ENCODE measurements around the gene ECPAS. TPM values are rescaled to one million over a fixed set of nuclear protein-coding genes. Genes with fewer than 3 reads are reported as not detected.
"Not testable (repeated sequence)": the region's sequence is repeated elsewhere in the genome, so short reads cannot be mapped to it uniquely, and the experiment has no call there.

The ECPAS gene
- total RNA-seq, 1 experiment from 2014 or later: 71.1 TPM

GRCh38 chr9:111501005-111501562, 16.9 kb upstream of the ECPAS start:
- Histone ChIP-seq H3K27me3 (ENCODE audit: insufficient read depth, low read length) (no peaks in the 10 kb centered on the region), H3K4me2 (ENCODE audit: low read length) (no peak overlapping the region), H3K27ac (ENCODE audit: low read depth, low read length) (no peak overlapping the region), H4K20me1 (ENCODE audit: insufficient read depth) (no peaks in the 10 kb centered on the region), H3K9me3 (ENCODE audit: control insufficient read depth in 1 of 2, insufficient read depth in 1 of 2, low read depth in 1 of 2, low read length in 2 of 2) (no peaks in the 10 kb centered on the region), H3K9ac (ENCODE audit: low read length) (no peak overlapping the region), H3K9me2 (ENCODE audit: insufficient read depth) (no peaks in the 10 kb centered on the region), H2AFZ (ENCODE audit: low read depth, low read length, poor library complexity, severe bottlenecking) (no peak overlapping the region), H3K4me3 (replicated peaks in 1 of 2; ENCODE audit: low read depth in 1 of 2, low read length in 2 of 2) (no peak overlapping the region), H3K79me2 (ENCODE audit: insufficient read depth, low read length) (no peaks in the 10 kb centered on the region), H3K36me3 (ENCODE audit: control insufficient read depth in 1 of 2, insufficient read depth in 2 of 2, low read length in 2 of 2) (no peaks in the 10 kb centered on the region), H3K4me1 (ENCODE audit: control insufficient read depth in 1 of 2, insufficient read depth in 2 of 2, low read length in 2 of 2) (peaks cover 0 to 3% of the 10 kb centered on the region in 2 experiments; a peak in 1 of 4 replicates)
- ChIA-PET CTCF (no interaction called here), RAD21 (ENCODE audit: low non-redundant PET in 1 of 2, low total read pairs in 2 of 2, uncharacterized antibody in 2 of 2, unreplicated experiment in 2 of 2) (no interaction called here), POLR2A (no interaction called here)
- TF ChIP-seq POLR2AphosphoS5 (IDR thresholded peaks at IDR 0.05; ENCODE audit: low read depth, low read length): no peak
- TF ChIP-seq FOSL1 (IDR thresholded peaks at IDR 0.05; ENCODE audit: low read depth): no peak
- TF ChIP-seq YY1 (IDR thresholded peaks at IDR 0.05; ENCODE audit: extremely low read depth, insufficient replicate concordance, low read depth, low read length): no peak
- TF ChIP-seq ATF3 (IDR thresholded peaks at IDR 0.05): no peak
- TF ChIP-seq SIN3A (IDR thresholded peaks at IDR 0.05; ENCODE audit: low read depth): no peak
- TF ChIP-seq EZH2phosphoT487 (IDR thresholded peaks at IDR 0.05; ENCODE audit: borderline replicate concordance): no peak
- TF ChIP-seq EZH2 (IDR thresholded peaks at IDR 0.05): no peak
- no peak for TF ChIP-seq ELF1 (IDR thresholded peaks at IDR 0.05; ENCODE audit: borderline replicate concordance, low read depth)
- no peak for TF ChIP-seq CBX3 (IDR thresholded peaks at IDR 0.05; ENCODE audit: low read depth)
- TF ChIP-seq POLR2A (IDR thresholded peaks at IDR 0.05; ENCODE audit: borderline replicate concordance, extremely low read depth, insufficient read depth, insufficient read length): no peak
- TF ChIP-seq SP1 (IDR thresholded peaks at IDR 0.05; ENCODE audit: low read depth): no peak
- TF ChIP-seq TCF7L2 (IDR thresholded peaks at IDR 0.05; ENCODE audit: borderline replicate concordance, extremely low read depth, insufficient read depth, insufficient read length): no peak
- no peak for TF ChIP-seq CEBPB (IDR thresholded peaks at IDR 0.05; ENCODE audit: low read depth)
- TF ChIP-seq CTCF (IDR thresholded peaks at IDR 0.05 in 2 of 3, conservative IDR thresholded peaks at IDR 0.05 in 1 of 3; ENCODE audit: borderline replicate concordance in 1 of 3, insufficient read depth in 1 of 3, low read depth in 2 of 3, low read length in 2 of 3): no peak
- TF ChIP-seq, protein P1, sequence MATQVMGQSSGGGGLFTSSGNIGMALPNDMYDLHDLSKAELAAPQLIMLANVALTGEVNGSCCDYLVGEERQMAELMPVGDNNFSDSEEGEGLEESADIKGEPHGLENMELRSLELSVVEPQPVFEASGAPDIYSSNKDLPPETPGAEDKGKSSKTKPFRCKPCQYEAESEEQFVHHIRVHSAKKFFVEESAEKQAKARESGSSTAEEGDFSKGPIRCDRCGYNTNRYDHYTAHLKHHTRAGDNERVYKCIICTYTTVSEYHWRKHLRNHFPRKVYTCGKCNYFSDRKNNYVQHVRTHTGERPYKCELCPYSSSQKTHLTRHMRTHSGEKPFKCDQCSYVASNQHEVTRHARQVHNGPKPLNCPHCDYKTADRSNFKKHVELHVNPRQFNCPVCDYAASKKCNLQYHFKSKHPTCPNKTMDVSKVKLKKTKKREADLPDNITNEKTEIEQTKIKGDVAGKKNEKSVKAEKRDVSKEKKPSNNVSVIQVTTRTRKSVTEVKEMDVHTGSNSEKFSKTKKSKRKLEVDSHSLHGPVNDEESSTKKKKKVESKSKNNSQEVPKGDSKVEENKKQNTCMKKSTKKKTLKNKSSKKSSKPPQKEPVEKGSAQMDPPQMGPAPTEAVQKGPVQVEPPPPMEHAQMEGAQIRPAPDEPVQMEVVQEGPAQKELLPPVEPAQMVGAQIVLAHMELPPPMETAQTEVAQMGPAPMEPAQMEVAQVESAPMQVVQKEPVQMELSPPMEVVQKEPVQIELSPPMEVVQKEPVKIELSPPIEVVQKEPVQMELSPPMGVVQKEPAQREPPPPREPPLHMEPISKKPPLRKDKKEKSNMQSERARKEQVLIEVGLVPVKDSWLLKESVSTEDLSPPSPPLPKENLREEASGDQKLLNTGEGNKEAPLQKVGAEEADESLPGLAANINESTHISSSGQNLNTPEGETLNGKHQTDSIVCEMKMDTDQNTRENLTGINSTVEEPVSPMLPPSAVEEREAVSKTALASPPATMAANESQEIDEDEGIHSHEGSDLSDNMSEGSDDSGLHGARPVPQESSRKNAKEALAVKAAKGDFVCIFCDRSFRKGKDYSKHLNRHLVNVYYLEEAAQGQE (IDR thresholded peaks at IDR 0.05; ENCODE audit: low read depth): no peak
- no peak for ATAC-seq
- intact Hi-C loops (cut with micrococcal nuclease): no loop called here
- BruUV-seq (replicated peaks): no TSS peak
- DNase-seq (ENCODE audit: low read depth, low spot score): no peak

GRCh38 chr9:111497196-111497595, 13.0 kb upstream of the ECPAS start:
- POLR2A ChIA-PET; H3K9me3 ChIP-seq (ENCODE audit: control insufficient read depth in 1 of 2, insufficient read depth in 1 of 2, low read depth in 1 of 2, low read length in 2 of 2); H3K4me2 ChIP-seq (ENCODE audit: low read length); H3K27me3 ChIP-seq (ENCODE audit: insufficient read depth, low read length); DNase-seq (ENCODE audit: low read depth, low spot score); H2AFZ ChIP-seq (ENCODE audit: low read depth, low read length, poor library complexity, severe bottlenecking); BruUV-seq (replicated peaks); H3K79me2 ChIP-seq (ENCODE audit: insufficient read depth, low read length); H3K36me3 ChIP-seq (ENCODE audit: control insufficient read depth in 1 of 2, insufficient read depth in 2 of 2, low read length in 2 of 2); CTCF ChIA-PET; H3K27ac ChIP-seq (ENCODE audit: low read depth, low read length); RAD21 ChIA-PET (ENCODE audit: low non-redundant PET in 1 of 2, low total read pairs in 2 of 2, uncharacterized antibody in 2 of 2, unreplicated experiment in 2 of 2); H3K9ac ChIP-seq (ENCODE audit: low read length); H3K9me2 ChIP-seq (ENCODE audit: insufficient read depth); H4K20me1 ChIP-seq (ENCODE audit: insufficient read depth); H3K4me1 ChIP-seq (ENCODE audit: control insufficient read depth in 1 of 2, insufficient read depth in 2 of 2, low read length in 2 of 2); ATAC-seq; intact Hi-C loops (cut with micrococcal nuclease); H3K4me3 ChIP-seq (replicated peaks in 1 of 2; ENCODE audit: low read depth in 1 of 2, low read length in 2 of 2): not testable (repeated sequence)

All from HCT116 (cell line).